ENCODE measurements around the gene FCSK. TPM values are rescaled to one million over a fixed set of nuclear protein-coding genes. Genes with fewer than 3 reads are reported as not detected.

The FCSK gene
- total and polyA plus RNA-seq, 2 experiments from 2014 or later, result 2.2 to 6.1 TPM

DNA sequence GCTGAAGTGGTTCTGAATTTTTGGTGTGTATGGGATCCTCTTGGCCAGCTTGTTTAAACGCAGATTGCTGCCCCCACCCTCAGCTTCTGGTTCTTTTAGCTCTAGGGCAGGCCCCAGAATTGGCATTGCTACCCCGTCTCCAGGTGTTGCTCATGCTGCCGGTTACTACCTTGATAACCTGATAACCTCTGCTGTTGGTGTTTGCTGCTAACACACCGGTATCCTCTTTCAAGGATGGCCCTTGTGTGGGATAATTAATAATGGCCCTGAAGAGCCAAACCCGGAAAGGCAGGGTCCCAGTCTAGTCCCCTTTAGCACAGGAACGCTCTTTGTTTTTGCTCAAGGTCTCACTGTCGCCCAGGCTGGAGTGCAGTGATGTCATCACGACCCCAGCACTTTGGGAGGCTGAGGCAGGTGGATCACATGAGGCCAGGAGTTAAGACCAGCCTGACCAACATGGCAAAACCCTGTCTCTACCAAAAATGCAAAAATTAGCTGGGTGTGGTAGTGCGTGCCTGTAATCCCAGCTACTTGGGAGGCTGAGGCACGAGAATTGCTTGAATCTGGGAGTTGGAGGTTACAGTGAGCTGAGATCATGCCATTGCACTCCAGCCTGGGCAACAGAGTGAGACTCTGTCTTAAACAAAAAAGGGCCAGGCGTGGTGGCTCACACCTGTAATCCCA lies 14.2 kb upstream of the FCSK start:
- 66 to 67% methylated on average over 11 of the region's 11 CpGs for WGBS, 2 experiments (ENCODE audit: low coverage in 1 of 2, low lambda C conversion rate in 2 of 2, missing lambda C conversion rate in 2 of 2)
- Histone ChIP-seq H3K4me1 (ENCODE audit: insufficient read depth) (peaks cover 22% of the 10 kb centered on the region), H3K36me3 (ENCODE audit: low read depth) (no peaks in the 10 kb centered on the region), H3K79me2 (ENCODE audit: insufficient read depth) (peaks cover 28% of the 10 kb centered on the region), H3K9ac (no peak overlapping the region), H2AFZ (peak overlapping the region; percentile 88), H3K9me2 (ENCODE audit: insufficient read depth) (no peaks in the 10 kb centered on the region), H4K20me1 (ENCODE audit: insufficient read depth) (no peaks in the 10 kb centered on the region), H3F3A (ENCODE audit: insufficient read depth) (peaks cover 15% of the 10 kb centered on the region), H3K4me2 (ENCODE audit: unreplicated experiment) (no peak overlapping the region), H3K9me3 (ENCODE audit: low read depth) (no peaks in the 10 kb centered on the region), H3K27ac (no peak overlapping the region), H3K27me3 (replicated peaks; ENCODE audit: insufficient read depth) (no peaks in the 10 kb centered on the region), H3K4me3 (peak overlapping the region; percentile 87; the same call in 1 of the 2 replicates)
- in situ Hi-C loops (cut with MboI), result no loop called here
- DNase-seq, result no peak
- TF ChIP-seq EZH2phosphoT487 (IDR thresholded peaks at IDR 0.05; ENCODE audit: insufficient read depth, low read depth), result no peak
- no peak for TF ChIP-seq EZH2 (IDR thresholded peaks at IDR 0.05; ENCODE audit: insufficient read depth, poor library complexity, severe bottlenecking)

DNA sequence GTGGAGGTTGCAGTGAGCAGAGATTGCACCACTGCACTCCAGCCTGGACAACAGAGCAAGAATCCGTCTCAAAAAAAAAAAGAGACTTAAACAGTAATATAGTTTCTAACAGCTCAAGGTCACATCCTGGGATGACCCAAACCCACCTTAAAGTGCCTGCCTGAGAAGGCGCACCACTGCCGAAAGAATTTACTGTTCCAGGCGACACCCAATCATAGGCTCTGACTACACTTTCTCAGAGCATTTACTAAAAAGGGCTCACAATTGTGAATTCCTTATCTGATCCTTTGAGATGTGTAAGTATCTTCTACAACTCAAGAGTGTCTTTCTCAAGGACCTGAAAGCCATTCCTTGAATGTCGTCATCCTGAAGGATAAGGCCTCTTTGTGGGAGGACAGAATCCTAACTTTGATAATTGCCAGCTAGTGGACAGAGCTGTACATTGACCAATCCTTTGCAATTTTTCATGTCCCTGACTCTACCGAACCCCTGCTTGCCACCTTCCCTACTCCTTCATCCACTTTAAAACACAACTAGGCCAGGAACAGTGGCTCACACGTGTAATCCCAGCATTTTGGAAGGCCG lies 12.9 kb upstream of the FCSK start:
- WGBS, 2 experiments (ENCODE audit: low coverage in 1 of 2, low lambda C conversion rate in 2 of 2, missing lambda C conversion rate in 2 of 2), result 90 to 93% methylated on average over 8 of the region's 8 CpGs
- H3K4me2 ChIP-seq (ENCODE audit: unreplicated experiment), result no peak overlapping the region
- H3K9ac ChIP-seq, result no peak overlapping the region
- peaks cover 14% of the 10 kb centered on the region for H3F3A ChIP-seq (ENCODE audit: insufficient read depth)
- no peak for TF ChIP-seq EZH2phosphoT487 (IDR thresholded peaks at IDR 0.05; ENCODE audit: insufficient read depth, low read depth)
- TF ChIP-seq EZH2 (IDR thresholded peaks at IDR 0.05; ENCODE audit: insufficient read depth, poor library complexity, severe bottlenecking), result no peak
- no peaks in the 10 kb centered on the region for H3K36me3 ChIP-seq (ENCODE audit: low read depth)
- no peaks in the 10 kb centered on the region for H3K9me2 ChIP-seq (ENCODE audit: insufficient read depth)
- H3K79me2 ChIP-seq (ENCODE audit: insufficient read depth), result peaks cover 14% of the 10 kb centered on the region
- no peak for DNase-seq
- no peaks in the 10 kb centered on the region for H3K9me3 ChIP-seq (ENCODE audit: low read depth)
- peaks cover 14% of the 10 kb centered on the region for H3K4me1 ChIP-seq (ENCODE audit: insufficient read depth)
- no peaks in the 10 kb centered on the region for H3K27me3 ChIP-seq (replicated peaks; ENCODE audit: insufficient read depth)
- no peak overlapping the region for H2AFZ ChIP-seq
- no peak overlapping the region for H3K27ac ChIP-seq
- H3K4me3 ChIP-seq, result no peak overlapping the region
- H4K20me1 ChIP-seq (ENCODE audit: insufficient read depth), result no peaks in the 10 kb centered on the region
- in situ Hi-C loops (cut with MboI), result no loop called here

DNA sequence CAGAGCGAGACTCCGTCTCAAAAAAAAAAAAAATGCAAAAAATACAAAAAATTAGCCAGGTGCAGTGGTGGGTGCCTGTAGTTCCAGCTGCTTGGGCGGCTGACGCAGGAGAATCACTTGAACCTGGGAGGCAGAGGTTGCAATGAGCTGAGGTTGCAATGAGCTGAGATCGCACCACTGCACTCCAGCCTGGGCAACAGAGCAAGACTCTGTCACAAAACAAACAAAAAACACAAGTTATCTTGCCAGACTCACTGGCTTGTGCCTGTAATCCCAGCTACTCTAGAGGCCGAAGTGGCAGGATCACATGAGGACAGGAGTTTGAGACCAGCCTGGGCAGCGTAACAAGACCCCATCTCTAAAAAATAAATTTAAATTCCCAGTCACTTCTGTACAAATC lies 12.1 kb upstream of the FCSK start:
- Histone ChIP-seq H3K9me2 (ENCODE audit: insufficient read depth) (no peaks in the 10 kb centered on the region), H3K36me3 (ENCODE audit: low read depth) (no peaks in the 10 kb centered on the region), H3K79me2 (ENCODE audit: insufficient read depth) (peaks cover 8% of the 10 kb centered on the region; the same call in 1 of the 2 replicates), H3F3A (ENCODE audit: insufficient read depth) (peaks cover 7% of the 10 kb centered on the region), H3K4me1 (ENCODE audit: insufficient read depth) (peaks cover 5% of the 10 kb centered on the region), H3K4me3 (no peak overlapping the region), H3K9me3 (ENCODE audit: low read depth) (no peaks in the 10 kb centered on the region), H3K4me2 (ENCODE audit: unreplicated experiment) (no peak overlapping the region), H2AFZ (no peak overlapping the region), H3K9ac (no peak overlapping the region), H3K27ac (no peak overlapping the region), H4K20me1 (ENCODE audit: insufficient read depth) (no peaks in the 10 kb centered on the region), H3K27me3 (replicated peaks; ENCODE audit: insufficient read depth) (no peaks in the 10 kb centered on the region)
- in situ Hi-C loops (cut with MboI), result no loop called here
- no peak for DNase-seq
- WGBS, 2 experiments (ENCODE audit: low coverage in 1 of 2, low lambda C conversion rate in 2 of 2, missing lambda C conversion rate in 2 of 2), result 92 to 96% methylated on average over 7 of the region's 7 CpGs
- no peak for TF ChIP-seq EZH2phosphoT487 (IDR thresholded peaks at IDR 0.05; ENCODE audit: insufficient read depth, low read depth)
- no peak for TF ChIP-seq EZH2 (IDR thresholded peaks at IDR 0.05; ENCODE audit: insufficient read depth, poor library complexity, severe bottlenecking)

- Histone ChIP-seq H3K9me3 (ENCODE audit: low read depth) (no peaks in the 10 kb centered on the region), H3K4me1 (ENCODE audit: insufficient read depth) (no peaks in the 10 kb centered on the region), H4K20me1 (ENCODE audit: insufficient read depth) (no peaks in the 10 kb centered on the region), H3K4me3 (no peak overlapping the region), H3K4me2 (ENCODE audit: unreplicated experiment) (no peak overlapping the region), H2AFZ (no peak overlapping the region), H3K36me3 (ENCODE audit: low read depth) (no peaks in the 10 kb centered on the region), H3F3A (ENCODE audit: insufficient read depth) (no peaks in the 10 kb centered on the region), H3K9ac (no peak overlapping the region), H3K27me3 (replicated peaks; ENCODE audit: insufficient read depth) (no peaks in the 10 kb centered on the region), H3K9me2 (ENCODE audit: insufficient read depth) (no peaks in the 10 kb centered on the region), H3K27ac (no peak overlapping the region), H3K79me2 (ENCODE audit: insufficient read depth) (no peaks in the 10 kb centered on the region)
- no peak for TF ChIP-seq EZH2phosphoT487 (IDR thresholded peaks at IDR 0.05; ENCODE audit: insufficient read depth, low read depth)
- DNase-seq, result no peak
- in situ Hi-C loops (cut with MboI), result no loop called here
- WGBS, 2 experiments (ENCODE audit: low coverage in 1 of 2, low lambda C conversion rate in 2 of 2, missing lambda C conversion rate in 2 of 2), result 70 to 73% methylated on average over 4 of the region's 4 CpGs
Observed at GRCh38 chr16:70444249-70445063, 9.9 kb upstream of the FCSK start.
